Naive thymus-derived CD8-positive, alpha-beta T cell (primary cell): ENCODE results near the gene NGRN. TPM values are rescaled to one million over a fixed set of nuclear protein-coding genes. Genes with fewer than 3 reads are reported as not detected.

ENCODE experiments used
- ATAC-seq, 2 donors: fragments of 150-1000 bp; cut with Tn5 transposase in 1 of 2; sonication (Bioruptor Pico), chemical (Tn5 transposase) in 1 of 2; 1 replicate in 1 of 2; 2 replicates in 1 of 2; pipeline ENCODE4 v1.10.0; 2021; ENCODE audit warnings: mild to moderate bottlenecking in 2 of 2, moderate library complexity in 2 of 2
- POLR2A ChIA-PET: fragments of 350-600 bp; sonication (Branson Sonifier 250); formaldehyde crosslinking; loops from one replicate; lab custom pipeline; 2021; ENCODE audit warnings: antibody characterized with exemption; lab: Charles Lee
- DNase-seq, 10 donors: peaks; one replicate each; pipeline versions ENCODE4 v3.0.0 to v3.0.0-alpha.2; 2020 to 2022
- H3K27ac Mint-ChIP-seq, 10 donors: one replicate each; pipeline ENCODE4 v1.8.0; 2020 to 2022; ENCODE audit warnings: mild to moderate bottlenecking in 10 of 10, mixed read lengths in 10 of 10, moderate library complexity in 4 of 10, inconsistent platforms in 1 of 10
- H3K27me3 Mint-ChIP-seq, 5 donors: one replicate each; pipeline ENCODE4 v1.8.0; 2021 to 2022; ENCODE audit warnings: mixed read lengths in 5 of 5
- H3K36me3 Mint-ChIP-seq, 3 donors: one replicate each; pipeline ENCODE4 v1.8.0; 2020 to 2022; ENCODE audit warnings: mixed read lengths in 3 of 3, mild to moderate bottlenecking in 2 of 3, inconsistent platforms in 1 of 3
- H3K4me1 Mint-ChIP-seq, 4 donors: one replicate each; pipeline ENCODE4 v1.8.0; 2021 to 2022; ENCODE audit warnings: mixed read lengths in 4 of 4
- H3K4me3 Mint-ChIP-seq, 10 donors: one replicate each; pipeline ENCODE4 v1.8.0; 2020 to 2022; ENCODE audit warnings: mild to moderate bottlenecking in 10 of 10, mixed read lengths in 10 of 10, moderate library complexity in 6 of 10, inconsistent platforms in 1 of 10
- H3K9me3 Mint-ChIP-seq, 9 donors: one replicate each; pipeline ENCODE4 v1.8.0; 2020 to 2022; ENCODE audit warnings: mixed read lengths in 9 of 9, mild to moderate bottlenecking in 3 of 9, inconsistent platforms in 1 of 9, moderate library complexity in 1 of 9
- polyA plus RNA-seq, 3 donors: library from polyadenylated mRNA; unstranded; fragments of 300-500 nt; fragmentation: Illumina TruSeq; gene quantifications; one replicate each; pipeline ENCODE4 v1.2.3, GENCODE V29; 2021
- total RNA-seq, 8 experiments: library from RNA in 2 of 8; stranded (reverse) in 2 of 8; gene quantifications; one replicate each; pipeline ENCODE4 v1.2.3 and lab custom pipeline; 2021 to 2026

Gene NGRN
- total and polyA plus RNA-seq, 5 experiments from 2014 or later = 25.9 to 53.3 (median 42.9) TPM

DNA sequence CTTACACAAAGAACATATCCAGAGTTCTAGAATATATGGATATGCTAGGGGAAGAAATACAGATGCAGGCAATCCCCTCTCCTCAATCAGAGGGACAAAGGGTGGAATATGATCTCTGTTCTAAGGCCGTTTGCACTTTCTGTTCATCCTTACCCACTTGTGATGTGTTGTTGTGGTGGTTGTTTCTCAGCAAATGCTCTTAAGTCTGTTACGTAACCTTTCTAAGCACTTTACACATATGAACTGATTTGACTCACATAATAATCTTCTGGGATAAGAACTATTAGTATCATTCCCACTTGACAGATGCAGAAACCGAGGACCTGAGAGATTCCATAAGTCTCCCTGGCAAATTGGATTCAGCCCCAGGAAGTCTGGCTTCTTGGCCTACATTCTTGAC lies 40.5 kb downstream of the NGRN start:
- no peaks in the 10 kb centered on the region for H3K9me3 Mint-ChIP-seq
- H3K4me3 Mint-ChIP-seq = peak overlapping the region in 4 of 10 donors; percentile 36 to 69 (median 48)
- no peaks in the 10 kb centered on the region for H3K27me3 Mint-ChIP-seq
- ATAC-seq (no peak), DNase-seq (no peak)
- peak overlapping the region in 8 of 10 donors; percentile 23 to 94 (median 78) for H3K27ac Mint-ChIP-seq
- POLR2A ChIA-PET = no interaction called here
- H3K4me1 Mint-ChIP-seq = peaks cover 6 to 28% (median 19%) of the 10 kb centered on the region in 4 donors
- H3K36me3 Mint-ChIP-seq = no peaks in the 10 kb centered on the region

GRCh38 chr15:90306560-90306959 lies 41.1 kb downstream of the NGRN start:
- POLR2A ChIA-PET = interaction anchor here (0.6 kb wide), 1 partner anchor 40 kb away, joined by 4 read pairs; no protein-coding TSS in a partner anchor
- H3K9me3 Mint-ChIP-seq = no peaks in the 10 kb centered on the region
- H3K27ac Mint-ChIP-seq = peak overlapping the region in 9 of 10 donors; percentile 22 to 94 (median 73)
- peak overlapping the region in 8 of 10 donors; percentile 6 to 69 (median 40) for H3K4me3 Mint-ChIP-seq
- no peaks in the 10 kb centered on the region for H3K27me3 Mint-ChIP-seq
- H3K4me1 Mint-ChIP-seq = peaks cover 3 to 24% (median 14%) of the 10 kb centered on the region in 4 donors
- ATAC-seq = peak; percentile 44 to 56
- DNase-seq = peak in 1 of 10 donors; percentile 16
- no peaks in the 10 kb centered on the region for H3K36me3 Mint-ChIP-seq

DNA sequence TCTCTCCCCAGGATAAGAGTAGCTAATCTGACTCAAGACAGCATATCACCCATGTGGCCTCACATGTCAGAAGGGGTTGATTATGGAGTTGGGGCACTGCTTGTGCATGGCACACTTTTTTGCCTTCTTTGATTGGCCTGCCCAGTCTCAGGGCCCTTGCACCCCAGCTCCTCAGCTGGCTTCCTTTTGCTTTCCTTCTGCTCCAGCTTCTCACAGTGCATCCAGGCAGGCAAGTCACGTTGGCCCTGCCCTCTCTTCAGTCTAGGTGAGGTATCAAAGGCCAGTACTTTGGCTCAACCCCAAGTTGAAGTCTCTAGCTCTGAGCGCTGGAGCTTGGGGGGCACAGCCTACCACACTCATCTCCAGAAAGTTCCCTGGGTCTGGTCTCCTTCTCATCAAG lies 42.2 kb downstream of the NGRN start:
- ATAC-seq (no peak), DNase-seq (no peak)
- H3K36me3 Mint-ChIP-seq = no peaks in the 10 kb centered on the region
- no peaks in the 10 kb centered on the region for H3K9me3 Mint-ChIP-seq
- H3K27ac Mint-ChIP-seq = peak overlapping the region in 1 of 10 donors; percentile 40
- no peak overlapping the region for H3K4me3 Mint-ChIP-seq
- H3K27me3 Mint-ChIP-seq = no peaks in the 10 kb centered on the region
- POLR2A ChIA-PET = no interaction called here
- peaks cover 3 to 24% (median 14%) of the 10 kb centered on the region in 4 donors for H3K4me1 Mint-ChIP-seq

DNA sequence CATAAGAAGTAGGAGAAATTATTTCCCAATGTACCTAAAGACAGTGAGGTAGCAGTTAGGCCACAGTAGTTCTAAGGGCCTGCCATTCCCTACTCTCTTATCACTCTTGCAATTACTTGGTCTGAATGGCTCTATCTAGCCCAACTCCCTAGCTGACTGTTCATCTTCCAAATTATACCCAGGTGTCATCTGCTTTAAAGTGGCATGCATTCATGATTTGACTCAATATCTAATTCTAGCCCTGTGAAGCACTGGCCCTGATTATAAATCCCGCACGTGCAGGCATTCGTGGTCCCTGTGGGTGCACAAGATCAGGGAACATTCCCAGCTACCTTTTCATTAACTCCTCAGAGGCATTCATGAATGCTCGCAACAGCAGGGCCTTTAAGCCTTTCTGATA lies 43.5 kb downstream of the NGRN start:
- Mint-ChIP-seq H3K36me3 (no peaks in the 10 kb centered on the region), H3K4me3 (no peak overlapping the region), H3K9me3 (no peaks in the 10 kb centered on the region), H3K4me1 (peaks cover 3 to 24% (median 14%) of the 10 kb centered on the region in 4 donors), H3K27me3 (peaks cover 0 to 1% (median 0%) of the 10 kb centered on the region in 5 donors), H3K27ac (no peak overlapping the region)
- POLR2A ChIA-PET = no interaction called here
- DNase-seq (no peak), ATAC-seq (no peak)

DNA sequence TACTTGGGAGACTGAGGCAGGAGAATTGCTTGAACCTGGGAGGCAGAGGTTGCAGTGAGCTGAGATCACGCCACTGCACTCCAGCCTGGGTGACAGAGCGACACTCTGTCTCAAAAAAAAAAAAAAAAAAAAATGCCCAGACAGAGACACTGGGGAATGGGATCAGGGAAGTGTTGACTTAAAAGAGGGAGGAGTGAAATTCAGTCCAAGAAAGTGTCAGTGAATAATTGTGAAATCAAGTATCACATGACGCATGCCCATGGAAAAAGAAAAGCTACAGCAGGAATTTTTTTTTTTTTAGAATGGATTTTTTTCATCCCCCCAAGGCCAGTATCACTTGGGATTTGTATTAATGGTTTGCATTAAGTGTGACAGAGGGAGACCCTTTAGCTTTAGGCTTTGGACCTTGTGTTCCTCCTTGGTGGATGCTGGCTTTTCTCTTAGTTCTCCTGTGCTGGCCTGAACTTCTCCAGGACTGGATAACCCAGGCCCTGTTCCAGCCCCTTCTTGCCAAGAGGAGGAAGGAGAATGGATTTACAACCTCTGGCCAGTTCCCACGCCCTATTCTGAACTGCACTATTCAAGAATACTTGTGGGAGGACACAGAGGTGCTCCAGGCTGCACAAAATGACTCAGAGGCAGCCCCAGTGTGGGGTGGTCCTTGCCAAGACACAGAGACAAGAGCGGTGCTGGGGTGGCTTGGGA lies 50.0 kb downstream of the NGRN start:
- no peak for ATAC-seq
- Mint-ChIP-seq H3K36me3 (no peaks in the 10 kb centered on the region), H3K27ac (peak overlapping the region in 1 of 10 donors; percentile 76), H3K9me3 (no peaks in the 10 kb centered on the region), H3K27me3 (peaks cover 0 to 1% (median 0%) of the 10 kb centered on the region in 5 donors), H3K4me3 (no peak overlapping the region), H3K4me1 (peaks cover 4 to 8% (median 6%) of the 10 kb centered on the region in 4 donors)
- POLR2A ChIA-PET = interaction anchor here (0.6 kb wide), 2 partner anchors 35 to 166 kb away, joined by 3 to 5 read pairs; no protein-coding TSS in a partner anchor
- DNase-seq = no peak

DNA sequence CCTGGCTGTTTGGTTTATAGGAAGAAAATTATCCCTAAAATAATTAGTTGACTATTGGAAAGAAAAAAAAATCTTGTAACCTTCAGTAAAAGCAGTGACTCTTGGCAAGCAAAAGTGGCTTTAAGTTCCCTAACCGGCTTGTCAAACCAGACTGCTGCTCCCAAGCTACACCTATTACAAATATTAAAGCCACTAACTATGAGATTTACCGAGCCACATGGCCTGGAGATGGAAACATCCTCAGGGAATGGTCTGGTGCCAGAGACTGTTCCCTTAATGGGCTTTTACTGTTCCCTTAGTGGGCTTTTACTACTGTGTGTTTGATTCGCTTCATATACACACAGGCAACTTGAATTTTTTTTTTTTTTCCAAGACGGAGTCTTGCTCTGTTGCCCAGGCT lies 50.7 kb downstream of the NGRN start:
- POLR2A ChIA-PET = interaction anchor here (0.6 kb wide), 1 partner anchor 55 kb away, joined by 5 read pairs; no protein-coding TSS in a partner anchor
- no peaks in the 10 kb centered on the region for H3K9me3 Mint-ChIP-seq
- H3K4me3 Mint-ChIP-seq = no peak overlapping the region
- H3K36me3 Mint-ChIP-seq = no peaks in the 10 kb centered on the region
- H3K4me1 Mint-ChIP-seq = peaks cover 4 to 11% (median 6%) of the 10 kb centered on the region in 4 donors
- peaks cover 0 to 1% (median 0%) of the 10 kb centered on the region in 5 donors for H3K27me3 Mint-ChIP-seq
- DNase-seq (no peak), ATAC-seq (no peak)
- H3K27ac Mint-ChIP-seq = peak overlapping the region in 1 of 10 donors; percentile 76

GRCh38 chr15:90318591-90318990 lies 53.1 kb downstream of the NGRN start:
- peaks cover 4 to 11% (median 6%) of the 10 kb centered on the region in 4 donors for H3K4me1 Mint-ChIP-seq
- no peaks in the 10 kb centered on the region for H3K9me3 Mint-ChIP-seq
- ATAC-seq (no peak), DNase-seq (no peak)
- H3K36me3 Mint-ChIP-seq = no peaks in the 10 kb centered on the region
- peaks cover 0 to 1% (median 0%) of the 10 kb centered on the region in 5 donors for H3K27me3 Mint-ChIP-seq
- H3K4me3 Mint-ChIP-seq = no peak overlapping the region
- no peak overlapping the region for H3K27ac Mint-ChIP-seq
- POLR2A ChIA-PET = interaction anchor here (0.7 kb wide), 1 partner anchor 55 kb away, joined by 3 read pairs; no protein-coding TSS in a partner anchor

- peak; percentile 43 to 81 (median 65) for DNase-seq
- H3K4me1 Mint-ChIP-seq = peaks cover 4 to 11% (median 6%) of the 10 kb centered on the region in 4 donors
- H3K36me3 Mint-ChIP-seq = no peaks in the 10 kb centered on the region
- POLR2A ChIA-PET = interaction anchor here (0.6 to 1.1 kb wide), 4 partner anchors 9 to 228 kb away, joined by 3 read pairs; no protein-coding TSS in a partner anchor
- peak overlapping the region in 6 of 10 donors; percentile 11 to 64 (median 42) for H3K4me3 Mint-ChIP-seq
- H3K27ac Mint-ChIP-seq = peak overlapping the region in 2 of 10 donors; percentile 2 to 8
- peak; percentile 95 to 100 for ATAC-seq
- no peaks in the 10 kb centered on the region for H3K27me3 Mint-ChIP-seq
- H3K9me3 Mint-ChIP-seq = no peaks in the 10 kb centered on the region
Observed at GRCh38 chr15:90320062-90320884, 54.8 kb downstream of the NGRN start.

DNA sequence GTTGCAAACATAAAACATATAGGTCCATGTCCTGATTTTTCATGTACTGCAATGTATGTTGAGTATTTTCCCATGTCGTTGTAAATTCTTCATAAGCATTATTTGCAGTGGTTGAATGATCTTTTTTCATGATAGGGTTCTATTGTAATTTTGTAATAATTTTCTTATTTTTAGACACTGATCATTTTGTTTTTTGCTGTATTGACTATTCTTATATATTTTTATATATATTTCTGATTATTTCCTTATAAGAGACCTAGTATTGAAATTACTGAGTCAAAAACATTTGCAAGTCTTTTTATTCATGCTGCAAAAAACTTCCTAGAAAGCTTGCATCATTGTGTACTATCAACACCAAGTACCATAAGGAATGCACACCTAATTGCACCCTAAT lies 55.4 kb downstream of the NGRN start:
- no peak overlapping the region for H3K4me3 Mint-ChIP-seq
- H3K27me3 Mint-ChIP-seq = peaks cover 0 to 4% (median 0%) of the 10 kb centered on the region in 5 donors
- ATAC-seq = no peak
- DNase-seq = no peak
- POLR2A ChIA-PET = interaction anchor here (1.1 kb wide), 2 partner anchors 8 to 188 kb away, joined by 3 read pairs; no protein-coding TSS in a partner anchor
- H3K4me1 Mint-ChIP-seq = peaks cover 4 to 11% (median 7%) of the 10 kb centered on the region in 4 donors
- no peaks in the 10 kb centered on the region for H3K36me3 Mint-ChIP-seq
- H3K27ac Mint-ChIP-seq = no peak overlapping the region
- no peaks in the 10 kb centered on the region for H3K9me3 Mint-ChIP-seq

Other genes with a start within 250 kb of the NGRN start
- gene IDH2, start 163.2 kb upstream of the NGRN start, total RNA-seq = 10 to 100 TPM; 26.9 to 29.6 TPM
- gene IDH2, start 163.2 kb upstream of the NGRN start, polyA plus RNA-seq = 10 to 100 TPM; 71.5 to 97.7 (median 80.1) TPM
- gene SEMA4B, start 64.3 kb upstream of the NGRN start, total RNA-seq = 10 to 100 TPM; 19.8 to 25.1 TPM
- 1 to 10 TPM; 4.1 to 6.8 (median 5.0) TPM for gene SEMA4B, start 64.3 kb upstream of the NGRN start, polyA plus RNA-seq
- 100 to 1,000 TPM; 110 TPM for gene CIB1, start 31.7 kb upstream of the NGRN start, total RNA-seq
- gene CIB1, start 31.7 kb upstream of the NGRN start, polyA plus RNA-seq = 100 to 1,000 TPM; 232 to 246 (median 232) TPM
- 10 to 100 TPM; 12.0 to 12.4 TPM for gene GDPGP1, start 31.5 kb upstream of the NGRN start, total RNA-seq
- 1 to 10 TPM in 2 of 3 donors, under 1 TPM in 1; 0.50 to 2.2 (median 1.3) TPM for gene GDPGP1, start 31.5 kb upstream of the NGRN start, polyA plus RNA-seq
- 1 to 10 TPM in 1 of 2 experiments, under 1 TPM in 1; 0.71 to 1.0 TPM for gene TTLL13, start 16.1 kb upstream of the NGRN start, total RNA-seq
- gene TTLL13, start 16.1 kb upstream of the NGRN start, polyA plus RNA-seq = not detected
- gene ZNF774, start 86.6 kb downstream of the NGRN start, total RNA-seq = 1 to 10 TPM in 1 of 2 experiments, under 1 TPM in 1; 0.42 to 1.5 TPM
- gene ZNF774, start 86.6 kb downstream of the NGRN start, polyA plus RNA-seq = under 1 TPM in 2 of 3 donors, not detected in 1; 0.13 to 0.89 TPM
- gene IQGAP1, start 122.6 kb downstream of the NGRN start, total RNA-seq = 100 to 1,000 TPM; 101 to 110 TPM
- 100 to 1,000 TPM in 1 of 3 donors, 10 to 100 TPM in 2; 73.9 to 126 (median 74.2) TPM for gene IQGAP1, start 122.6 kb downstream of the NGRN start, polyA plus RNA-seq